ENCODE measurements around the gene GPR149.

The GPR149 gene

GRCh38 chr3:154431043-154431442, 1.1 kb upstream of the GPR149 start:
- no peak overlapping the region for H3K4me3 ChIP-seq (replicated peaks; ENCODE audit: low read depth, low read length)
- H3K36me3 ChIP-seq (ENCODE audit: control insufficient read depth, insufficient read depth, low read length), result no peaks in the 10 kb centered on the region
- no peak for TF ChIP-seq CTCF (IDR thresholded peaks at IDR 0.05; ENCODE audit: insufficient read depth, low read length, poor library complexity, severe bottlenecking)
- H3K27me3 ChIP-seq (replicated peaks; ENCODE audit: control insufficient read depth, insufficient read depth, low read length), result no peaks in the 10 kb centered on the region
- DNase-seq (ENCODE audit: extremely low read depth, insufficient read length), result no peak

GRCh38 chr3:154428286-154429206, 1.4 kb downstream of the GPR149 start:
- Histone ChIP-seq H3K4me3 (replicated peaks; ENCODE audit: low read depth, low read length) (no peak overlapping the region), H3K27me3 (replicated peaks; ENCODE audit: control insufficient read depth, insufficient read depth, low read length) (no peaks in the 10 kb centered on the region), H3K36me3 (ENCODE audit: control insufficient read depth, insufficient read depth, low read length) (no peaks in the 10 kb centered on the region)
- no peak for DNase-seq (ENCODE audit: extremely low read depth, insufficient read length)
- TF ChIP-seq CTCF (IDR thresholded peaks at IDR 0.05; ENCODE audit: insufficient read depth, low read length, poor library complexity, severe bottlenecking), result no peak

GRCh38 chr3:154427685-154428285, 2.2 kb downstream of the GPR149 start:
- no peak for DNase-seq (ENCODE audit: extremely low read depth, insufficient read length)
- no peak for TF ChIP-seq CTCF (IDR thresholded peaks at IDR 0.05; ENCODE audit: insufficient read depth, low read length, poor library complexity, severe bottlenecking)
- no peak overlapping the region for H3K4me3 ChIP-seq (replicated peaks; ENCODE audit: low read depth, low read length)
- no peaks in the 10 kb centered on the region for H3K36me3 ChIP-seq (ENCODE audit: control insufficient read depth, insufficient read depth, low read length)
- no peaks in the 10 kb centered on the region for H3K27me3 ChIP-seq (replicated peaks; ENCODE audit: control insufficient read depth, insufficient read depth, low read length)

- Histone ChIP-seq H3K4me3 (replicated peaks; ENCODE audit: low read depth, low read length) (no peak overlapping the region), H3K27me3 (replicated peaks; ENCODE audit: control insufficient read depth, insufficient read depth, low read length) (no peaks in the 10 kb centered on the region), H3K36me3 (ENCODE audit: control insufficient read depth, insufficient read depth, low read length) (no peaks in the 10 kb centered on the region)
- no peak for TF ChIP-seq CTCF (IDR thresholded peaks at IDR 0.05; ENCODE audit: insufficient read depth, low read length, poor library complexity, severe bottlenecking)
- DNase-seq (ENCODE audit: extremely low read depth, insufficient read length), result no peak
Measured at GRCh38 chr3:154422694-154423093, 7.3 kb downstream of the GPR149 start.

- no peak for TF ChIP-seq CTCF (IDR thresholded peaks at IDR 0.05; ENCODE audit: insufficient read depth, low read length, poor library complexity, severe bottlenecking)
- DNase-seq (ENCODE audit: extremely low read depth, insufficient read length), result no peak
- H3K4me3 ChIP-seq (replicated peaks; ENCODE audit: low read depth, low read length), result no peak overlapping the region
- H3K27me3 ChIP-seq (replicated peaks; ENCODE audit: control insufficient read depth, insufficient read depth, low read length), result no peaks in the 10 kb centered on the region
- no peaks in the 10 kb centered on the region for H3K36me3 ChIP-seq (ENCODE audit: control insufficient read depth, insufficient read depth, low read length)
Measured at GRCh38 chr3:154421083-154421482, 8.9 kb downstream of the GPR149 start.

Data from GM06990 (cell line).